HepG2 (cell line): Measurements from ENCODE around the gene GP2. TPM values are rescaled to one million over a fixed set of nuclear protein-coding genes. Genes with fewer than 3 reads are reported as not detected.

Experiments used
- CC2D1A ChIP-seq: sonication (generic); formaldehyde crosslinking; IDR thresholded peaks from 2 replicates; pipeline ENCODE4 v1.8.1; 2023; ENCODE audit warnings: mild to moderate bottlenecking, missing genetic modification reagents
- MEF2D ChIP-seq: sonication (generic); formaldehyde crosslinking; IDR thresholded peaks from 2 replicates; pipeline ENCODE4 v1.5.1; 2020; ENCODE audit warnings: mild to moderate bottlenecking, missing genetic modification reagents
- MYC ChIP-seq: sonication (generic); formaldehyde crosslinking; IDR thresholded peaks from 2 replicates; pipeline ENCODE4 v1.9.0; 2021; ENCODE audit warnings: missing genetic modification reagents, borderline replicate concordance
- NFYB ChIP-seq: sonication (generic); formaldehyde crosslinking; IDR thresholded peaks from 2 replicates; pipeline ENCODE4 v1.4.0; 2020; ENCODE audit warnings: missing genetic modification reagents
- PHF5A ChIP-seq: IDR thresholded peaks from one replicate; pipeline ENCODE4 v1.6.1; 2018; ENCODE audit warnings: low read depth, missing genetic modification reagents; ENCODE audit not compliant: unreplicated experiment
- POGZ ChIP-seq: sonication (generic); formaldehyde crosslinking; IDR thresholded peaks from 2 replicates; pipeline ENCODE4 v1.4.0; 2020; ENCODE audit warnings: mild to moderate bottlenecking, missing genetic modification reagents
- RNF2 ChIP-seq: fragments of 450-650 bp; conservative IDR thresholded peaks from 2 replicates; pipeline ENCODE4 v1.6.1; 2016; ENCODE audit warnings: low read depth
- SMARCC2 ChIP-seq: fragments of 450-650 bp; IDR thresholded peaks from 2 replicates; pipeline ENCODE4 v1.6.1; 2017; ENCODE audit warnings: antibody characterized with exemption, mild to moderate bottlenecking
- SYNCRIP ChIP-seq: fragments of 200-400 bp; formaldehyde crosslinking; IDR thresholded peaks from 2 replicates; pipeline ENCODE4 v1.6.1; 2018; ENCODE audit warnings: mild to moderate bottlenecking, low read depth, low read length; ENCODE audit not compliant: insufficient read depth
- ZC3H13 ChIP-seq: sonication (generic); formaldehyde crosslinking; IDR thresholded peaks from 2 replicates; pipeline ENCODE4 v1.8.1; 2023; ENCODE audit warnings: mild to moderate bottlenecking, missing genetic modification reagents, moderate library complexity
- ZKSCAN1 ChIP-seq: fragments of 150-350 bp; IDR thresholded peaks from 2 replicates; pipeline ENCODE4 v1.6.1; 2014; ENCODE audit warnings: low read length
- ZNF136 ChIP-seq: sonication (generic); formaldehyde crosslinking; IDR thresholded peaks from 2 replicates; pipeline ENCODE4 v1.8.1; 2022; ENCODE audit warnings: low read depth, mild to moderate bottlenecking, moderate library complexity, missing genetic modification reagents
- ZNF296 ChIP-seq: sonication (generic); formaldehyde crosslinking; conservative IDR thresholded peaks from 2 replicates; pipeline ENCODE4 v1.5.0; 2020; ENCODE audit warnings: mild to moderate bottlenecking, missing genetic modification reagents
- ZNF3 ChIP-seq: IDR thresholded peaks from 2 replicates; pipeline ENCODE4 v1.7.0; 2017; ENCODE audit warnings: inconsistent platforms
- ZNF367 ChIP-seq: sonication (generic); formaldehyde crosslinking; IDR thresholded peaks from 2 replicates; pipeline ENCODE4 v1.4.0; 2020; ENCODE audit warnings: missing genetic modification reagents, borderline replicate concordance
- ZNF451 ChIP-seq: sonication (generic); formaldehyde crosslinking; IDR thresholded peaks from 2 replicates; pipeline ENCODE4 v1.5.0; 2020; ENCODE audit warnings: mild to moderate bottlenecking, missing genetic modification reagents
- ZNF768 ChIP-seq: sonication (generic); formaldehyde crosslinking; IDR thresholded peaks from 2 replicates; pipeline ENCODE4 v1.4.0; 2020; ENCODE audit warnings: missing genetic modification reagents
- polyA plus RNA-seq, 8 experiments: library from polyadenylated mRNA; depleted of rRNA in 3 of 8; stranded (reverse) in 7 of 8; unstranded in 1 of 8; fragments of >200 nt; fragmentation: Illumina TruSeq in 4 of 8; extraction: Trizol in 4 of 8; gene quantifications; 2 replicates each; pipeline versions ENCODE4 v1.2.1 to v1.2.3, GENCODE V29; 2011 to 2016; ENCODE audit warnings: low read depth in 4 of 8, missing spikeins in 1 of 8, mixed read lengths in 1 of 8; ENCODE audit not compliant: insufficient read depth in 1 of 8
- total RNA-seq, 5 experiments: library from RNA; depleted of rRNA; stranded (reverse); fragments of >200 nt; fragmentation: Illumina TruSeq; extraction: Trizol; gene quantifications; 2 replicates each; pipeline ENCODE4 v1.2.3, GENCODE V29; 2016; ENCODE audit warnings: low read depth in 1 of 5
- TF ChIP-seq, protein P1 (sequence below): sonication (generic); formaldehyde crosslinking; conservative IDR thresholded peaks from 2 replicates; pipeline ENCODE4 v1.4.0; 2020; ENCODE audit warnings: mild to moderate bottlenecking, missing genetic modification reagents, moderate library complexity
- TF ChIP-seq, protein P2 (sequence below): sonication (generic); formaldehyde crosslinking; IDR thresholded peaks from 2 replicates; pipeline ENCODE4 v1.5.1; 2020; ENCODE audit warnings: missing genetic modification reagents, mild to moderate bottlenecking, borderline replicate concordance
- TF ChIP-seq, protein P3 (sequence below): sonication (generic); formaldehyde crosslinking; IDR thresholded peaks from 2 replicates; pipeline ENCODE4 v1.5.0; 2020; ENCODE audit warnings: missing genetic modification reagents
- TF ChIP-seq, protein P4 (sequence below): sonication (generic); formaldehyde crosslinking; IDR thresholded peaks from 2 replicates; pipeline ENCODE4 v1.4.0; 2020; ENCODE audit warnings: missing genetic modification reagents, borderline replicate concordance

The GP2 gene
- total and polyA plus RNA-seq, 2 of the 13 experiments (the other 11 are each of a cell fraction or from before 2014, with no cell fraction given): 0.15 to 0.69 TPM

DNA sequence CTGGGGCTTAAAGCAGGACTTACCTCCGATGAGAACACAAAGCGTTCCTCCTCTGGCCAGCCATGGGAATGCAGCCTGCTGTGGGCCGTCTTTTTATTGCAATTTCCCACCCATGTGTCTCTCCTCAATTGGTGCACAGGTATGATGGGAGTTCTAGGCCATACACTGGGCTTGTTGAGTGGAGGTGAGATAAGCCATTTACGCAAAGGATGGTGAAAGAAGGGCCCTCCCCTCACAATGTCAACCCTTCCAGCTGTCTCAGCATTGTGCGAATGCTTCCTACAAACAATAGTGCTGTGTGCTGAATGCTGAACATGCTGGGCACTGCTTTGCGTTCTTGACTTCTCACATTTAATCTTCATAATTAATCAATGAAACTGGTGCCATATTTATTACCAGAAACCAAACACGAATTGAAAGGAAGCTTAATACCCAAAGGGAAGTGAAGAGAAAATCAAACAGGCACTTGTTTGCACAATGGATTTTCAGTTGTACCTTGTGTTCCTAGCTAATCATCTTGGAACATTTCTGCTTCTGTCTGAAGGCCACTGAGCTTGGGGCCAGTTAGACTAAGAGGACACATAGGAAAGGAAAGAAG lies at the start of gene GP2 (continued):
- TF ChIP-seq, protein P1, sequence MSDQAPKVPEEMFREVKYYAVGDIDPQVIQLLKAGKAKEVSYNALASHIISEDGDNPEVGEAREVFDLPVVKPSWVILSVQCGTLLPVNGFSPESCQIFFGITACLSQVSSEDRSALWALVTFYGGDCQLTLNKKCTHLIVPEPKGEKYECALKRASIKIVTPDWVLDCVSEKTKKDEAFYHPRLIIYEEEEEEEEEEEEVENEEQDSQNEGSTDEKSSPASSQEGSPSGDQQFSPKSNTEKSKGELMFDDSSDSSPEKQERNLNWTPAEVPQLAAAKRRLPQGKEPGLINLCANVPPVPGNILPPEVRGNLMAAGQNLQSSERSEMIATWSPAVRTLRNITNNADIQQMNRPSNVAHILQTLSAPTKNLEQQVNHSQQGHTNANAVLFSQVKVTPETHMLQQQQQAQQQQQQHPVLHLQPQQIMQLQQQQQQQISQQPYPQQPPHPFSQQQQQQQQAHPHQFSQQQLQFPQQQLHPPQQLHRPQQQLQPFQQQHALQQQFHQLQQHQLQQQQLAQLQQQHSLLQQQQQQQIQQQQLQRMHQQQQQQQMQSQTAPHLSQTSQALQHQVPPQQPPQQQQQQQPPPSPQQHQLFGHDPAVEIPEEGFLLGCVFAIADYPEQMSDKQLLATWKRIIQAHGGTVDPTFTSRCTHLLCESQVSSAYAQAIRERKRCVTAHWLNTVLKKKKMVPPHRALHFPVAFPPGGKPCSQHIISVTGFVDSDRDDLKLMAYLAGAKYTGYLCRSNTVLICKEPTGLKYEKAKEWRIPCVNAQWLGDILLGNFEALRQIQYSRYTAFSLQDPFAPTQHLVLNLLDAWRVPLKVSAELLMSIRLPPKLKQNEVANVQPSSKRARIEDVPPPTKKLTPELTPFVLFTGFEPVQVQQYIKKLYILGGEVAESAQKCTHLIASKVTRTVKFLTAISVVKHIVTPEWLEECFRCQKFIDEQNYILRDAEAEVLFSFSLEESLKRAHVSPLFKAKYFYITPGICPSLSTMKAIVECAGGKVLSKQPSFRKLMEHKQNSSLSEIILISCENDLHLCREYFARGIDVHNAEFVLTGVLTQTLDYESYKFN (CRISPR knock-in tag): peak; percentile 88
- no peak for TF ChIP-seq ZNF768 (CRISPR knock-in tag)
- no peak; the same call in 1 of the 2 replicates for TF ChIP-seq POGZ (CRISPR knock-in tag)
- TF ChIP-seq SMARCC2: no peak
- TF ChIP-seq, protein P2, sequence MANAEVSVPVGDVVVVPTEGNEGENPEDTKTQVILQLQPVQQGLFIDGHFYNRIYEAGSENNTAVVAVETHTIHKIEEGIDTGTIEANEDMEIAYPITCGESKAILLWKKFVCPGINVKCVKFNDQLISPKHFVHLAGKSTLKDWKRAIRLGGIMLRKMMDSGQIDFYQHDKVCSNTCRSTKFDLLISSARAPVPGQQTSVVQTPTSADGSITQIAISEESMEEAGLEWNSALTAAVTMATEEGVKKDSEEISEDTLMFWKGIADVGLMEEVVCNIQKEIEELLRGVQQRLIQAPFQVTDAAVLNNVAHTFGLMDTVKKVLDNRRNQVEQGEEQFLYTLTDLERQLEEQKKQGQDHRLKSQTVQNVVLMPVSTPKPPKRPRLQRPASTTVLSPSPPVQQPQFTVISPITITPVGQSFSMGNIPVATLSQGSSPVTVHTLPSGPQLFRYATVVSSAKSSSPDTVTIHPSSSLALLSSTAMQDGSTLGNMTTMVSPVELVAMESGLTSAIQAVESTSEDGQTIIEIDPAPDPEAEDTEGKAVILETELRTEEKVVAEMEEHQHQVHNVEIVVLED (CRISPR knock-in tag): no peak
- TF ChIP-seq, protein P3, sequence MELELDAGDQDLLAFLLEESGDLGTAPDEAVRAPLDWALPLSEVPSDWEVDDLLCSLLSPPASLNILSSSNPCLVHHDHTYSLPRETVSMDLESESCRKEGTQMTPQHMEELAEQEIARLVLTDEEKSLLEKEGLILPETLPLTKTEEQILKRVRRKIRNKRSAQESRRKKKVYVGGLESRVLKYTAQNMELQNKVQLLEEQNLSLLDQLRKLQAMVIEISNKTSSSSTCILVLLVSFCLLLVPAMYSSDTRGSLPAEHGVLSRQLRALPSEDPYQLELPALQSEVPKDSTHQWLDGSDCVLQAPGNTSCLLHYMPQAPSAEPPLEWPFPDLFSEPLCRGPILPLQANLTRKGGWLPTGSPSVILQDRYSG (CRISPR knock-in tag): no peak
- no peak for TF ChIP-seq ZNF296 (CRISPR knock-in tag)
- TF ChIP-seq, protein P4, sequence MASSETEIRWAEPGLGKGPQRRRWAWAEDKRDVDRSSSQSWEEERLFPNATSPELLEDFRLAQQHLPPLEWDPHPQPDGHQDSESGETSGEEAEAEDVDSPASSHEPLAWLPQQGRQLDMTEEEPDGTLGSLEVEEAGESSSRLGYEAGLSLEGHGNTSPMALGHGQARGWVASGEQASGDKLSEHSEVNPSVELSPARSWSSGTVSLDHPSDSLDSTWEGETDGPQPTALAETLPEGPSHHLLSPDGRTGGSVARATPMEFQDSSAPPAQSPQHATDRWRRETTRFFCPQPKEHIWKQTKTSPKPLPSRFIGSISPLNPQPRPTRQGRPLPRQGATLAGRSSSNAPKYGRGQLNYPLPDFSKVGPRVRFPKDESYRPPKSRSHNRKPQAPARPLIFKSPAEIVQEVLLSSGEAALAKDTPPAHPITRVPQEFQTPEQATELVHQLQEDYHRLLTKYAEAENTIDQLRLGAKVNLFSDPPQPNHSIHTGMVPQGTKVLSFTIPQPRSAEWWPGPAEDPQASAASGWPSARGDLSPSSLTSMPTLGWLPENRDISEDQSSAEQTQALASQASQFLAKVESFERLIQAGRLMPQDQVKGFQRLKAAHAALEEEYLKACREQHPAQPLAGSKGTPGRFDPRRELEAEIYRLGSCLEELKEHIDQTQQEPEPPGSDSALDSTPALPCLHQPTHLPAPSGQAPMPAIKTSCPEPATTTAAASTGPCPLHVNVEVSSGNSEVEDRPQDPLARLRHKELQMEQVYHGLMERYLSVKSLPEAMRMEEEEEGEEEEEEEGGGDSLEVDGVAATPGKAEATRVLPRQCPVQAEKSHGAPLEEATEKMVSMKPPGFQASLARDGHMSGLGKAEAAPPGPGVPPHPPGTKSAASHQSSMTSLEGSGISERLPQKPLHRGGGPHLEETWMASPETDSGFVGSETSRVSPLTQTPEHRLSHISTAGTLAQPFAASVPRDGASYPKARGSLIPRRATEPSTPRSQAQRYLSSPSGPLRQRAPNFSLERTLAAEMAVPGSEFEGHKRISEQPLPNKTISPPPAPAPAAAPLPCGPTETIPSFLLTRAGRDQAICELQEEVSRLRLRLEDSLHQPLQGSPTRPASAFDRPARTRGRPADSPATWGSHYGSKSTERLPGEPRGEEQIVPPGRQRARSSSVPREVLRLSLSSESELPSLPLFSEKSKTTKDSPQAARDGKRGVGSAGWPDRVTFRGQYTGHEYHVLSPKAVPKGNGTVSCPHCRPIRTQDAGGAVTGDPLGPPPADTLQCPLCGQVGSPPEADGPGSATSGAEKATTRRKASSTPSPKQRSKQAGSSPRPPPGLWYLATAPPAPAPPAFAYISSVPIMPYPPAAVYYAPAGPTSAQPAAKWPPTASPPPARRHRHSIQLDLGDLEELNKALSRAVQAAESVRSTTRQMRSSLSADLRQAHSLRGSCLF (CRISPR knock-in tag): no peak
- TF ChIP-seq PHF5A (CRISPR knock-in tag): no peak
- no peak for TF ChIP-seq ZNF3 (CRISPR knock-in tag)
- TF ChIP-seq ZNF367: no peak
- no peak for TF ChIP-seq ZNF136
- no peak for TF ChIP-seq RNF2
- no peak for TF ChIP-seq MEF2D (CRISPR knock-in tag)
- no peak for TF ChIP-seq CC2D1A (CRISPR knock-in tag)
- TF ChIP-seq NFYB (CRISPR knock-in tag): no peak
- no peak for TF ChIP-seq ZKSCAN1
- peak; percentile 70; the same call in 1 of the 2 replicates for TF ChIP-seq ZC3H13 (CRISPR knock-in tag)
- no peak for TF ChIP-seq ZNF451
- no peak for TF ChIP-seq SYNCRIP
- no peak for TF ChIP-seq MYC
